ENCODE measurements around the gene C1QL2.

DNA sequence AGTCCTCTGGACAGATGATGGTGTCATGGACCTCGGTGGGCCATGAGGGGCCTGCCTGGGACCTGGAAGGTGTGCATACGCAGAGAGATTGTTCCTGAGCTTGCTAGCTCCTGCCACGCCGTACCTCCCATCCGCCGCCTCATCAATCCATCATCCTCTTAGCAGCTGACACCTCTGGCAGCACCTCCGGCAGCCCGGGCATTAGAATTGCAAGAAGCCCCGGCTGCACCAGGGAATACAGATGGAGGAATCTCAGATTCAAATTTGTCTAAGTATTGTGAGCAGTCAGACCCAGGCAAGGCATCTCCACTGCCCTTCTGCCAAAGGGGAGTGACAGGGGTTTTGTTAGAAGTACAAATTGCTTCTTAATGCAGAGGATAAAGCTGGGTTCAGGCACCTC, 4.5 kb downstream of the C1QL2 start:
- TF ChIP-seq, protein P1, sequence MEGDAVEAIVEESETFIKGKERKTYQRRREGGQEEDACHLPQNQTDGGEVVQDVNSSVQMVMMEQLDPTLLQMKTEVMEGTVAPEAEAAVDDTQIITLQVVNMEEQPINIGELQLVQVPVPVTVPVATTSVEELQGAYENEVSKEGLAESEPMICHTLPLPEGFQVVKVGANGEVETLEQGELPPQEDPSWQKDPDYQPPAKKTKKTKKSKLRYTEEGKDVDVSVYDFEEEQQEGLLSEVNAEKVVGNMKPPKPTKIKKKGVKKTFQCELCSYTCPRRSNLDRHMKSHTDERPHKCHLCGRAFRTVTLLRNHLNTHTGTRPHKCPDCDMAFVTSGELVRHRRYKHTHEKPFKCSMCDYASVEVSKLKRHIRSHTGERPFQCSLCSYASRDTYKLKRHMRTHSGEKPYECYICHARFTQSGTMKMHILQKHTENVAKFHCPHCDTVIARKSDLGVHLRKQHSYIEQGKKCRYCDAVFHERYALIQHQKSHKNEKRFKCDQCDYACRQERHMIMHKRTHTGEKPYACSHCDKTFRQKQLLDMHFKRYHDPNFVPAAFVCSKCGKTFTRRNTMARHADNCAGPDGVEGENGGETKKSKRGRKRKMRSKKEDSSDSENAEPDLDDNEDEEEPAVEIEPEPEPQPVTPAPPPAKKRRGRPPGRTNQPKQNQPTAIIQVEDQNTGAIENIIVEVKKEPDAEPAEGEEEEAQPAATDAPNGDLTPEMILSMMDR (IDR thresholded peaks at IDR 0.05): no peak
- no peak for TF ChIP-seq ZFX (IDR thresholded peaks at IDR 0.05; ENCODE audit: borderline replicate concordance)

Data from 22Rv1 (cell line).